NB4 (cell line): ENCODE measurements around the gene PRSS1.
"Not testable (repeated sequence)": the region's sequence is repeated elsewhere in the genome, so short reads cannot be mapped to it uniquely, and the experiment has no call there.

Experiments used
- MYC ChIP-seq: IDR thresholded peaks from 2 replicates; pipeline ENCODE4 v1.6.1; 2011; ENCODE audit warnings: low read depth, low read length
- TF ChIP-seq, protein P1 (sequence below): IDR thresholded peaks from one replicate; pipeline ENCODE4 v1.5.1; 2012; ENCODE audit warnings: low read depth, low read length

GRCh38 chr7:142741932-142742331 is 7.3 kb upstream of the PRSS1 start:
- TF ChIP-seq, protein P1, sequence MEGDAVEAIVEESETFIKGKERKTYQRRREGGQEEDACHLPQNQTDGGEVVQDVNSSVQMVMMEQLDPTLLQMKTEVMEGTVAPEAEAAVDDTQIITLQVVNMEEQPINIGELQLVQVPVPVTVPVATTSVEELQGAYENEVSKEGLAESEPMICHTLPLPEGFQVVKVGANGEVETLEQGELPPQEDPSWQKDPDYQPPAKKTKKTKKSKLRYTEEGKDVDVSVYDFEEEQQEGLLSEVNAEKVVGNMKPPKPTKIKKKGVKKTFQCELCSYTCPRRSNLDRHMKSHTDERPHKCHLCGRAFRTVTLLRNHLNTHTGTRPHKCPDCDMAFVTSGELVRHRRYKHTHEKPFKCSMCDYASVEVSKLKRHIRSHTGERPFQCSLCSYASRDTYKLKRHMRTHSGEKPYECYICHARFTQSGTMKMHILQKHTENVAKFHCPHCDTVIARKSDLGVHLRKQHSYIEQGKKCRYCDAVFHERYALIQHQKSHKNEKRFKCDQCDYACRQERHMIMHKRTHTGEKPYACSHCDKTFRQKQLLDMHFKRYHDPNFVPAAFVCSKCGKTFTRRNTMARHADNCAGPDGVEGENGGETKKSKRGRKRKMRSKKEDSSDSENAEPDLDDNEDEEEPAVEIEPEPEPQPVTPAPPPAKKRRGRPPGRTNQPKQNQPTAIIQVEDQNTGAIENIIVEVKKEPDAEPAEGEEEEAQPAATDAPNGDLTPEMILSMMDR = not testable (repeated sequence)
- not testable (repeated sequence) for TF ChIP-seq MYC
